Skeletal muscle tissue (tissue), 4 donors: ENCODE data around the gene PRSS16. TPM values are rescaled to one million over a fixed set of nuclear protein-coding genes. Genes with fewer than 3 reads are reported as not detected.
"Not testable (repeated sequence)": the region's sequence is repeated elsewhere in the genome, so short reads cannot be mapped to it uniquely, and the experiment has no call there.

Source experiments
- H3K27ac ChIP-seq: one replicate; pipeline ENCODE4 v1.7.0; 2013; ENCODE audit warnings: mild to moderate bottlenecking, low read depth, low read length, inconsistent platforms
- H3K27me3 ChIP-seq, 3 donors: one replicate each; pipeline ENCODE4 v1.7.0; 2013; ENCODE audit warnings: low read length in 3 of 3; ENCODE audit not compliant: control insufficient read depth in 3 of 3, insufficient read depth in 3 of 3
- H3K36me3 ChIP-seq, 3 donors: one replicate each; pipeline ENCODE4 v1.7.0; 2013; ENCODE audit warnings: low read length in 3 of 3; ENCODE audit not compliant: control insufficient read depth in 3 of 3, insufficient read depth in 3 of 3
- H3K4me1 ChIP-seq, 3 donors: one replicate each; pipeline ENCODE4 v1.7.0; 2013; ENCODE audit warnings: low read length in 3 of 3, mild to moderate bottlenecking in 3 of 3; ENCODE audit not compliant: control insufficient read depth in 3 of 3, insufficient read depth in 3 of 3
- H3K4me3 ChIP-seq, 3 donors: one replicate each; pipeline ENCODE4 v1.7.0; 2013; ENCODE audit warnings: low read length in 3 of 3
- H3K9ac ChIP-seq, 3 donors: one replicate each; pipeline ENCODE4 v1.7.0; 2013; ENCODE audit warnings: low read length in 3 of 3, mild to moderate bottlenecking in 3 of 3, moderate library complexity in 2 of 3, low read depth in 1 of 3
- H3K9me3 ChIP-seq, 3 donors: one replicate each; pipeline ENCODE4 v1.7.0; 2013; ENCODE audit warnings: low read length in 3 of 3; ENCODE audit not compliant: control insufficient read depth in 3 of 3
- total RNA-seq: library from RNA; depleted of rRNA; stranded (reverse); fragments of >200 nt; gene quantifications from one replicate; pipeline ENCODE4 v1.2.3, GENCODE V29; 2014
- donor health status: Osteomylitis.

PRSS16 gene, protein sequence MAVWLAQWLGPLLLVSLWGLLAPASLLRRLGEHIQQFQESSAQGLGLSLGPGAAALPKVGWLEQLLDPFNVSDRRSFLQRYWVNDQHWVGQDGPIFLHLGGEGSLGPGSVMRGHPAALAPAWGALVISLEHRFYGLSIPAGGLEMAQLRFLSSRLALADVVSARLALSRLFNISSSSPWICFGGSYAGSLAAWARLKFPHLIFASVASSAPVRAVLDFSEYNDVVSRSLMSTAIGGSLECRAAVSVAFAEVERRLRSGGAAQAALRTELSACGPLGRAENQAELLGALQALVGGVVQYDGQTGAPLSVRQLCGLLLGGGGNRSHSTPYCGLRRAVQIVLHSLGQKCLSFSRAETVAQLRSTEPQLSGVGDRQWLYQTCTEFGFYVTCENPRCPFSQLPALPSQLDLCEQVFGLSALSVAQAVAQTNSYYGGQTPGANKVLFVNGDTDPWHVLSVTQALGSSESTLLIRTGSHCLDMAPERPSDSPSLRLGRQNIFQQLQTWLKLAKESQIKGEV
- total RNA-seq = 1.6 TPM

DNA sequence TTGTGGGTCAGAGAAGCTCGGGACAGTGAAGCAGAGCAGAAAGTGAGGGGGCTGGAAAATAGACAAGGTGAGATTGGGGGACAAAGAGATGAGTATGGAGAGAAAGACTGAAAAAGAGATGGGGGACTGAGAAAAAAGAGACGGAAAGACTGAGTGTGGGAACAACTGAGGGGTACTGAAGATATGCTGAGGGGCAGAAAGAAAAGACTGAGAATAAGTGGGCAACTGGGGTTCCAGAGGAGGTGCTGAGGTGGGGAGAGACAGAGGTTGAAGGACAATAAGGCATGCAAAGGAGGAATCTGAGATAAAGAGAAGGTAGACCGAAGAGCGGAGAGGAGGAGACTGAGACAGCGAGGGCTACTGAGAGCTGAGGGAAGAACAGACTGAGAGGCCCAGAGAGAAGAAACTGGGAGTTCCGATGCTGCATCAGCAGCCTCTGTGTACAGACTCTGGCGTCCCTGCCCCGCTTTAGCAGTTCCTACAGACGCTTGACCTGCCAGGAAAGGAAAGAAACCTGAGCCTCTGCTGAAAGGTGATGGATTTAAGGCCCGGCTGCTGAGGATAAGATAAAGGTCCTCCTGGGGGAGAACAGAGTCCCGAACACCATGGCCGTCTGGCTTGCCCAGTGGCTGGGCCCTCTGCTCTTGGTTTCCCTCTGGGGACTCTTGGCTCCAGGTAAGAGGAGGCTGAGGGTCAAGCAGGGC lies at the start of gene PRSS16:
TSS of gene PRSS16 (plus strand) at position 569 of the 704 bp plus-strand sequence. CDS start at position 606, 37 bp downstream.
- Histone ChIP-seq H3K27me3 (peaks cover 41 to 61% (median 45%) of the 10 kb centered on the region in 3 donors), H3K4me1 (peaks cover 3 to 8% (median 6%) of the 10 kb centered on the region in 3 donors), H3K36me3 (no peaks in the 10 kb centered on the region), H3K9me3 (peaks cover 0 to 2% (median 2%) of the 10 kb centered on the region in 3 donors), H3K9ac (no peak within 1 kb of the TSS), H3K27ac (no peak within 1 kb of the TSS), H3K4me3 (no peak within 1 kb of the TSS)

DNA sequence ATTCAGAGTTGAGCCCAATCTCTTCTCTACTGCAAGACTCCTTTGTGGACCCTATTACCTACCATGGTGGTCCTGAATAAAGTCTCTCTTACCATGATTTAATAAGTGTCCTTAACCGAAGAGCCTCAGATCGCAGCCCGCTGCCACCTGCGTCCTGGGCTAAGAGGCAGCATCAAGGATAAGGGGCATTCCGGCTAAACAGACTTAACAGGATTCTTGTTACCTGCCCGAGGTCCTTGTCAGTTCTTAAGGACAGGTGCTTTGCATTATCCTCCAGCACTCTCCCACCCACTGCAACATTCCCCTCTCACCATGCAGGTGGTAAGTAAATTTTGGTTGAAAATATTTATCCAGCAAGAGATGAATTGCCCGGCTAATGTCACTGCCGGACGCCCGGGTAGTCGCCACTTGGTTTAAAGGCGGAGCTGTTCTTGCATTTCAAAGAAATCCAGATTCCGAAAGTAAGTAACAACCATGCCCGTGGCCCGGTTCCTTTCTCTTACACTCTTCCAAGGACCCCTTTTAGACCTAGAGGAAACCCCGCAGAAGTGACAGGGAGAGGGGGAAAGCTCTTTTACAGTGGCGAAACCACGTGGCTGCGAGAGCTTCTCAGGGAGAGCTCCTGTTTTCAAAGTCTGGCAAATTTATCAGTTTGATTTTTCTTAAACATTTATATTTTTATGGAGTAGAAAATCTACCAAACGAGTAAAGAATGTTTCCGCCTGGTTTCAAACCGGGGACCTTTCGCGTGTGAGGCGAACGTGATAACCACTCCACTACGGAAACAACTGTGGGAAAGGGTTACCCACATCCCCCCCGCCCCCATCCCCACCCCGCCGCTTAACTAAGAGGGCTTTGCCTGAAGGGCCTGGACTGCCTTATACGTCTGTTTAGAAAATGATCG lies 41.9 kb upstream of the PRSS16 start:
- Histone ChIP-seq H3K9me3 (no peaks in the 10 kb centered on the region), H3K9ac (no peak overlapping the region), H3K4me3 (no peak overlapping the region), H3K27ac (no peak overlapping the region), H3K27me3 (peaks cover 23 to 34% (median 33%) of the 10 kb centered on the region in 3 donors), H3K36me3 (no peaks in the 10 kb centered on the region), H3K4me1 (no peaks in the 10 kb centered on the region)

DNA sequence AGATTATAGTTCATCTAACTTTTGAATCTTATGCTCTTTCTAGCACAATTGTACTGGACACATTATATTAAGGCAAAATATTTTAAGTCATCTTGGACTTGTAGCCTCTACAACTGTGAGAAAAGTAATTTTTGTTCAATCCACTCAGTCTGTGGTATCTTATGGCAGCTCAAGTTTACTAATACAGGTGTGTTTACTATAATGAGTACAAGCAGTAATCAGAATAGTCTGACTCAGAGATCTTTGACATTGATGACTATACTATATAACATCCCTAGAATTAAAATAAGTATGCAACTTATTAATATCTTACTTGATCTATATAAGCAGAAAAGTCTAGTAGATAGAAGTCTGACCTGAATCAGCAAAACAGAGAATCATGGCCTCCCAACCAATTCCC lies 40.7 kb upstream of the PRSS16 start:
- H3K36me3 ChIP-seq = no peaks in the 10 kb centered on the region
- peaks cover 0 to 3% (median 0%) of the 10 kb centered on the region in 3 donors for H3K9me3 ChIP-seq
- no peaks in the 10 kb centered on the region for H3K4me1 ChIP-seq
- no peak overlapping the region for H3K27ac ChIP-seq
- no peak overlapping the region for H3K4me3 ChIP-seq
- no peak overlapping the region for H3K9ac ChIP-seq
- peaks cover 23 to 37% (median 37%) of the 10 kb centered on the region in 3 donors for H3K27me3 ChIP-seq

DNA sequence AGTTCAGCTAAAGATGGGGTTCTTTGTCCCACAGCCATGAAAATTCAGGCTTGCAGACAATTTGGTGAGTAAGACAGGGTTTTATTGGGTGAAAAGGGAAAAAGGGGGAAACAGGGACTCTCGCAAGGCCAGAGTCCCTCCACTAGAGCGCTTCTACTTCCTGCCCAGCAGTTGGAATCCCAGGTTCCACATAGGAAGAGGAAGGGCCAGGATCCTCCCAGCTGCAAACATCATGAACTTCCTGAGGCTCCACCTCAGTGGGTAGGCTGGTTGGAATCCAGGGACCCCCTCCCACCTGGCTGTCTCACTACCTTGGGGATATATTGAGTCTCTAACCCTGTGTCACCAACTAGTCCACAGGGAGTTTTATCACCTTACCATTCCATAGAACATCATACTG lies 39.5 kb upstream of the PRSS16 start:
- Histone ChIP-seq H3K27me3 (peaks cover 23 to 37% (median 36%) of the 10 kb centered on the region in 3 donors), H3K9ac (no peak overlapping the region), H3K4me1 (no peaks in the 10 kb centered on the region), H3K27ac (no peak overlapping the region), H3K36me3 (no peaks in the 10 kb centered on the region), H3K9me3 (peaks cover 0 to 3% (median 0%) of the 10 kb centered on the region in 3 donors), H3K4me3 (no peak overlapping the region)

DNA sequence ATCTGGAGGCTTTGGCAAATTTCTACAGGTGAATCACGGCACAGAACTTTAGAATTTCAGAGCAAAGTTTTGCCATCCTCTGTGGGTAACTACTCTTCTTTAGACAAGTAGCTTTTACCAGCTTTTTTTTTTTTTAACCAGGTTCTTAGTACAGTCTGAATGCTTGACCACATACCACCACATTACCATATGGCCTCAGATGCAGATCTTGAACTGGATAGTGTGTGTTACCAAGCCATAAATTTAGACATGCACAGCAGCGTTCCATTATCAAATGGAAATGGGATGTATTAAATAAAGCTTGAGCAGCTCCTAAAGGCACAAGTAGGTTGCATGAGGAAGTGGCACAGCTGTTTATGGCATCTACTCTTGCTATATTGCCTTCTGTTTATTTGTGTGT lies 38.3 kb upstream of the PRSS16 start:
- Histone ChIP-seq H3K4me1 (no peaks in the 10 kb centered on the region), H3K27ac (no peak overlapping the region), H3K4me3 (no peak overlapping the region), H3K9me3 (peaks cover 0 to 3% (median 0%) of the 10 kb centered on the region in 3 donors), H3K9ac (no peak overlapping the region), H3K36me3 (no peaks in the 10 kb centered on the region), H3K27me3 (peaks cover 28 to 37% (median 30%) of the 10 kb centered on the region in 3 donors)

DNA sequence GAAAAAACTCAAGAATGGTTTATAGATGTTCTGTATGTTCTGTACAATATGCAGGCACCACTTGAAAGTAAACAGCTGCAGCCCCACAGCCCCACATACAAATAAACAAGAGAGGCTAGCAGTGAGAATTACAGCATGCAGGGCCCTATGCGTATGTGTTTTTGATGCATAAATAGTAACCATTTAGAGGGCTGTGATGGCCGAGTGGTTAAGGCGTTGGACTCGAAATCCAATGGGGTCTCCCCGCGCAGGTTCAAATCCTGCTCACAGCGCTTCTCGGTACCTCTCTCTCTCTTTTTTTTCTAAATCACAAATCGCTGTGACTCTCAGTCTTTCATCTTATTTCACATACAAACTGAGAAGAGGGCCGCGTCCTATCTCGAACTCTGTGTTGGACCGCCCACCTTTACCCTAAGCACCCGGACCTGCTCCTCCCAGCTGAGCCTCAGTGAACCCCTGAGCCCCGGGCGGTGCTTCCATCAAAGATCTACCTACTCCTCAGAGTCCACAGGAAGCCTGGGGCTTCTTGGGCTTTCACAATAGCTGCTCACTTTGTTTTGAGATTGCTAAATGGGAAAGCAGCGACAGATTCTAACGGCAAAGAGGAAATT lies 37.7 kb upstream of the PRSS16 start:
- Histone ChIP-seq H3K27me3 (peaks cover 28 to 37% (median 29%) of the 10 kb centered on the region in 3 donors), H3K9ac (no peak overlapping the region), H3K9me3 (peaks cover 0 to 3% (median 0%) of the 10 kb centered on the region in 3 donors), H3K4me1 (no peaks in the 10 kb centered on the region), H3K36me3 (no peaks in the 10 kb centered on the region), H3K4me3 (no peak overlapping the region), H3K27ac (no peak overlapping the region)

DNA sequence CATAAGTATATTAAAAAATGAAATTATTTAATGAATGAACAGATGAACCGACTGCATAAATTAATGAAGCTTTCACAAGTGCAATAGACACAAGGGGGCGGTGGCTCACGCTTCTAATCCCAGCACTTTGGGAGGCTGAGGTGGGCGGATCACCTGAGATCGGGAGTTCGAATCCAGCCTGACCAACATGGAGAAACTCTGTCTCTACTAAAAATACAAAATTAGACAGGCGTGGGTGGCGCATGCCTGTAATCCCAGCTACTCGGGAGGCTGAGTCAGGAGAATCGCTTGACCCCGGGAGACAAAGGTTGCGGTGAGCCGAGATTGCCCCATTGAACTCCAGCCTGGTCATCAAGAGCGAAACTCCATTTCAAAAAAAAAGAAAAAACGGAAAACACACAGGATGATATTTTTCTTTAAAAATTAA lies 34.4 kb upstream of the PRSS16 start:
- not testable (repeated sequence) for H3K9ac ChIP-seq, H3K4me3 ChIP-seq, H3K27ac ChIP-seq, H3K36me3 ChIP-seq, H3K9me3 ChIP-seq, H3K4me1 ChIP-seq
- peaks cover 9 to 19% (median 9%) of the 10 kb centered on the region in 3 donors for H3K27me3 ChIP-seq

DNA sequence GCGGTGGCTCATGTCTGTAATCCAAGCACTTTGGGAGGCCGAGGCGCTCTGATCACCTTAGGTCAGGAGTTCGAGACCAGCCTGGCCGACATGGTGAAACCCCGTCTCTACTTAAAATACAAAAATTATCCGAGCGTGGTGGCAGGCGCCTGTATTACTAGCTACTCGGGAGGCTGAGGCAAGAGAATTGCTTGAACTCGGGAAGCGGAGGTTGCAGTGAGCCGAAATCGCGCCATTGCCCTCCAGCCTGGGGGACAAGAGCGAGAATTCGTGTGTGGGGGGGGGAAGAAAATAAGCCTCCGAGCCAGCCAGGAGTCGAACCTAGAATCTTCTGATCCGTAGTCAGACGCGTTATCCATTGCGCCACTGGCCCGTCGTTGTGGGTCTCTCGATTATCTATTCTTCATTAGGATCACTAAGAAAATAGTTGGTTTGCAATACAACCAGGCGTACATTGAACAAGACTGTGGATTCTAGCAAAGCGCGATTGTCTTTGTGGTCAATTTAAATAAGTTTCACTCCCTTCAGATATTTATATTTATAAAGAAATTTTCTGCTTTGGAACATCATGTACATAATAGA lies 33.9 kb upstream of the PRSS16 start:
- Histone ChIP-seq H3K4me3 (no peak overlapping the region), H3K9ac (no peak overlapping the region), H3K4me1 (no peaks in the 10 kb centered on the region), H3K27ac (no peak overlapping the region), H3K36me3 (no peaks in the 10 kb centered on the region), H3K9me3 (peaks cover 0 to 8% (median 0%) of the 10 kb centered on the region in 3 donors), H3K27me3 (peaks cover 8 to 19% (median 9%) of the 10 kb centered on the region in 3 donors)

DNA sequence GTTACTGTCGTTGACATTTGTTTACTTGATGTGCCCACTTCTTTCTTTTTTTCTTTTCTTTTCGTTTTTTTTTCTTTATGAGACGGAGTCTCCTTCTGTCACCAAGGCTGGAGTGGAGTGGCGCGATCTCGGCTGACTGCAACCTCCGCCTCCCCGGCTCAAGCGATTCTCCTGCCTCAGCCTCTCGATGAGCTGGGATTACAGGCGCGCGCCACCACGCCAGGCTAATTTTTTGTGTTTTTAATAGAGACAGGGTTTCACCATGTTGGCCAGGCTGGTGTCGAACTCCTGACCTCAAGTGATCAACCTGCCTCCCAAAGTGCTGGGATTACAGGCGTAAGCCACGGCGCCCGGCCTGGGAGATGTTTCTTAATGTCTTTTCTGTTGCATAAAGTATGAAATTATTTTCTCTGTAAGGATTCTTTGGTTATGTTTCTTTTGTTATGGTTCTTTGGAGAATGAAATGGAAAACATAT lies 33.3 kb upstream of the PRSS16 start:
- Histone ChIP-seq H3K9ac (no peak overlapping the region), H3K9me3 (peaks cover 0 to 8% (median 0%) of the 10 kb centered on the region in 3 donors), H3K4me3 (no peak overlapping the region), H3K27me3 (peaks cover 8 to 19% (median 9%) of the 10 kb centered on the region in 3 donors), H3K36me3 (no peaks in the 10 kb centered on the region), H3K27ac (no peak overlapping the region), H3K4me1 (no peaks in the 10 kb centered on the region)
